DOHH2 (cell line): ENCODE results near the gene PRDM2.

Experiments used
- H3F3A ChIP-seq: fragments of 200-600 bp; sonication (generic), shearing (Covaris generic); 2 replicates; pipeline ENCODE4 v1.6.0; 2016; ENCODE audit warnings: antibody characterized with exemption, mild to moderate bottlenecking; ENCODE audit not compliant: control insufficient read depth, insufficient read depth
- H3K27ac ChIP-seq: fragments of 200-600 bp; sonication (generic); 2 replicates; pipeline ENCODE4 v1.5.1; 2014; ENCODE audit warnings: low read depth, mild to moderate bottlenecking, low read length, moderate library complexity
- H3K27me3 ChIP-seq: fragments of 200-600 bp; sonication (generic); 2 replicates; pipeline ENCODE4 v1.6.1; 2014; ENCODE audit warnings: mild to moderate bottlenecking, low read length, mixed read lengths; ENCODE audit not compliant: control insufficient read depth
- H3K36me3 ChIP-seq: fragments of 200-600 bp; sonication (generic); 2 replicates; pipeline ENCODE4 v1.6.1; 2014; ENCODE audit warnings: mild to moderate bottlenecking, low read length, moderate library complexity, mixed read lengths; ENCODE audit not compliant: control insufficient read depth
- H3K4me1 ChIP-seq: fragments of 200-600 bp; sonication (generic); 2 replicates; pipeline ENCODE4 v1.6.1; 2014; ENCODE audit warnings: mild to moderate bottlenecking, low read length, mixed read lengths; ENCODE audit not compliant: control insufficient read depth
- H3K4me2 ChIP-seq: fragments of 200-600 bp; sonication (generic); 2 replicates; pipeline ENCODE4 v1.6.0; 2014; ENCODE audit warnings: mild to moderate bottlenecking, low read length, moderate library complexity
- H3K4me3 ChIP-seq: fragments of 200-600 bp; sonication (generic); 2 replicates; pipeline ENCODE4 v1.5.1; 2014; ENCODE audit warnings: mild to moderate bottlenecking, low read length, mixed read lengths
- H3K79me2 ChIP-seq: fragments of 200-600 bp; sonication (generic); 2 replicates; pipeline ENCODE4 v1.6.1; 2014; ENCODE audit warnings: mild to moderate bottlenecking, low read length, mixed read lengths; ENCODE audit not compliant: control insufficient read depth
- H3K9me2 ChIP-seq: fragments of 200-600 bp; sonication (generic); replicated peaks from 2 replicates; pipeline ENCODE4 v1.6.1; 2014; ENCODE audit warnings: mild to moderate bottlenecking, low read length, mixed read lengths; ENCODE audit not compliant: control insufficient read depth
- H3K9me3 ChIP-seq: fragments of 200-600 bp; sonication (generic); 2 replicates; pipeline ENCODE4 v1.6.1; 2014; ENCODE audit warnings: antibody characterized with exemption, low read length, mixed read lengths; ENCODE audit not compliant: control insufficient read depth, insufficient read depth
- H4K20me1 ChIP-seq: fragments of 200-600 bp; sonication (generic); 2 replicates; pipeline ENCODE4 v1.6.0; 2014; ENCODE audit warnings: low read depth, mild to moderate bottlenecking, antibody characterized with exemption, low read length, moderate library complexity; ENCODE audit not compliant: control insufficient read depth, insufficient read depth
- CTCF ChIP-seq: fragments of 200-600 bp; sonication (generic); IDR thresholded peaks from one replicate; pipeline ENCODE4 v1.5.1; 2014; ENCODE audit warnings: antibody characterized with exemption, mild to moderate bottlenecking, low read depth, low read length; ENCODE audit not compliant: poor library complexity, severe bottlenecking
- EZH2phosphoT487 ChIP-seq: fragments of 200-600 bp; sonication (generic); IDR thresholded peaks from 2 replicates; pipeline ENCODE4 v1.6.1; 2017; ENCODE audit warnings: borderline replicate concordance, mild to moderate bottlenecking, antibody characterized with exemption, low read length, moderate library complexity, mixed read lengths

Gene PRDM2

GRCh38 chr1:13702425-13703127, 2.6 kb downstream of the PRDM2 start:
- H3K4me3 ChIP-seq: peak overlapping the region; percentile 88

GRCh38 chr1:13703128-13703513, 3.1 kb downstream of the PRDM2 start:
- TF ChIP-seq CTCF (no peak), EZH2phosphoT487 (no peak)
- peaks cover 91% of the 10 kb centered on the region for H3K79me2 ChIP-seq

More at GRCh38 chr1:13702425-13703127, 2.6 kb downstream of the PRDM2 start:
- Histone ChIP-seq H3F3A (peaks cover 38% of the 10 kb centered on the region), H4K20me1 (no peaks in the 10 kb centered on the region), H3K27me3 (no peaks in the 10 kb centered on the region), H3K9me2 (no peaks in the 10 kb centered on the region), H3K4me2 (peak overlapping the region; percentile 87), H3K9me3 (0 out of 2 replicates have a peak, but pooled peaks cover 3% of the 10 kb centered on the region), H3K4me1 (peaks cover 89% of the 10 kb centered on the region), H3K36me3 (peaks cover 59% of the 10 kb centered on the region), H3K27ac (peak overlapping the region; percentile 91), H3K79me2 (peaks cover 89% of the 10 kb centered on the region)
- TF ChIP-seq EZH2phosphoT487 (no peak), CTCF (no peak)

GRCh38 chr1:13703558-13704490, 3.8 kb downstream of the PRDM2 start:
- H3K27me3 ChIP-seq: no peaks in the 10 kb centered on the region
- no peaks in the 10 kb centered on the region for H3K9me2 ChIP-seq
- peak; percentile 37 for TF ChIP-seq CTCF
- TF ChIP-seq EZH2phosphoT487: no peak
- peaks cover 38% of the 10 kb centered on the region for H3F3A ChIP-seq
- no peaks in the 10 kb centered on the region for H4K20me1 ChIP-seq
- H3K4me2 ChIP-seq: peak overlapping the region; percentile 87
- peaks cover 96% of the 10 kb centered on the region for H3K79me2 ChIP-seq
- peaks cover 91% of the 10 kb centered on the region for H3K4me1 ChIP-seq
- H3K36me3 ChIP-seq: peaks cover 66% of the 10 kb centered on the region
- H3K4me3 ChIP-seq: peak overlapping the region; percentile 88
- no peaks in the 10 kb centered on the region for H3K9me3 ChIP-seq
- H3K27ac ChIP-seq: peak overlapping the region; percentile 91

More at GRCh38 chr1:13703128-13703513, 3.1 kb downstream of the PRDM2 start:
- Histone ChIP-seq H3K27me3 (no peaks in the 10 kb centered on the region), H3K36me3 (peaks cover 61% of the 10 kb centered on the region), H3F3A (peaks cover 38% of the 10 kb centered on the region), H3K27ac (peak overlapping the region; percentile 91), H3K9me2 (no peaks in the 10 kb centered on the region), H3K4me1 (peaks cover 90% of the 10 kb centered on the region), H3K4me3 (peak overlapping the region; percentile 88), H4K20me1 (no peaks in the 10 kb centered on the region), H3K9me3 (0 out of 2 replicates have a peak, but pooled peaks cover 2% of the 10 kb centered on the region), H3K4me2 (peak overlapping the region; percentile 87)
